IPS-15b (cell line): ENCODE data around the gene ECHS1.
"Not testable (repeated sequence)": the region's sequence is repeated elsewhere in the genome, so short reads cannot be mapped to it uniquely, and the experiment has no call there.

Source experiments
- H3K27me3 ChIP-seq: one replicate; pipeline ENCODE4 v1.6.1; 2013; ENCODE audit warnings: low read length; ENCODE audit not compliant: control insufficient read depth, insufficient read depth
- H3K36me3 ChIP-seq: one replicate; pipeline ENCODE4 v1.6.1; 2013; ENCODE audit warnings: low read length; ENCODE audit not compliant: control insufficient read depth, insufficient read depth
- H3K4me1 ChIP-seq: one replicate; pipeline ENCODE4 v1.6.1; 2013; ENCODE audit warnings: mild to moderate bottlenecking, low read length; ENCODE audit not compliant: control insufficient read depth, insufficient read depth
- H3K4me3 ChIP-seq: one replicate; pipeline ENCODE4 v1.5.1; 2013; ENCODE audit warnings: low read depth, low read length
- H3K9ac ChIP-seq: one replicate; pipeline ENCODE4 v1.6.1; 2013; ENCODE audit warnings: low read depth, mild to moderate bottlenecking, low read length
- H3K9me3 ChIP-seq: one replicate; pipeline ENCODE4 v1.6.1; 2013; ENCODE audit warnings: mild to moderate bottlenecking, low read length; ENCODE audit not compliant: control insufficient read depth, insufficient read depth

ECHS1 gene

GRCh38 chr10:133373174-133374090 is at the start of gene ECHS1:
Gene ECHS1, minus strand, starts transcription at chr10:133373354. Its CDS starts 21 bp downstream, at chr10:133373333.
- H3K4me1 ChIP-seq: no peaks in the 10 kb centered on the region
- H3K9ac ChIP-seq: no peak within 1 kb of the TSS
- no peaks in the 10 kb centered on the region for H3K9me3 ChIP-seq
- H3K27me3 ChIP-seq: peaks cover 45% of the 10 kb centered on the region
- peak within 1 kb of the TSS; percentile 74 for H3K4me3 ChIP-seq
- peaks cover 22% of the 10 kb centered on the region for H3K36me3 ChIP-seq

GRCh38 chr10:133422223-133422806 is 49.2 kb upstream of the ECHS1 start:
- Histone ChIP-seq H3K4me1 (no peaks in the 10 kb centered on the region), H3K36me3 (peaks cover 20% of the 10 kb centered on the region), H3K4me3 (no peak overlapping the region), H3K9me3 (no peaks in the 10 kb centered on the region), H3K9ac (no peak overlapping the region), H3K27me3 (no peaks in the 10 kb centered on the region)

GRCh38 chr10:133421336-133422222 is 48.4 kb upstream of the ECHS1 start:
- Histone ChIP-seq H3K4me3 (no peak overlapping the region), H3K27me3 (no peaks in the 10 kb centered on the region), H3K36me3 (peaks cover 20% of the 10 kb centered on the region)

GRCh38 chr10:133420579-133420978 is 47.4 kb upstream of the ECHS1 start:
- Histone ChIP-seq H3K9me3 (no peaks in the 10 kb centered on the region), H3K9ac (no peak overlapping the region), H3K27me3 (no peaks in the 10 kb centered on the region), H3K36me3 (peaks cover 20% of the 10 kb centered on the region), H3K4me3 (no peak overlapping the region), H3K4me1 (no peaks in the 10 kb centered on the region)

More at GRCh38 chr10:133421336-133422222, 48.4 kb upstream of the ECHS1 start:
- Histone ChIP-seq H3K9ac (no peak overlapping the region), H3K9me3 (no peaks in the 10 kb centered on the region), H3K4me1 (no peaks in the 10 kb centered on the region)

GRCh38 chr10:133420028-133420427 is 46.9 kb upstream of the ECHS1 start:
- Histone ChIP-seq H3K4me1 (no peaks in the 10 kb centered on the region), H3K9me3 (no peaks in the 10 kb centered on the region), H3K4me3 (no peak overlapping the region), H3K9ac (no peak overlapping the region), H3K27me3 (no peaks in the 10 kb centered on the region), H3K36me3 (peaks cover 20% of the 10 kb centered on the region)

- Histone ChIP-seq H3K27me3 (no peaks in the 10 kb centered on the region), H3K9ac (no peak overlapping the region), H3K9me3 (no peaks in the 10 kb centered on the region), H3K4me3 (no peak overlapping the region), H3K36me3 (peaks cover 20% of the 10 kb centered on the region), H3K4me1 (no peaks in the 10 kb centered on the region)
Observed at GRCh38 chr10:133419211-133419950, 46.2 kb upstream of the ECHS1 start.

- H3K27me3 ChIP-seq: no peaks in the 10 kb centered on the region
- H3K36me3 ChIP-seq: peaks cover 20% of the 10 kb centered on the region
- H3K9me3 ChIP-seq: no peaks in the 10 kb centered on the region
- H3K4me1 ChIP-seq: no peaks in the 10 kb centered on the region
- H3K4me3 ChIP-seq: no peak overlapping the region
- no peak overlapping the region for H3K9ac ChIP-seq
Observed at GRCh38 chr10:133418289-133418993, 45.3 kb upstream of the ECHS1 start.

GRCh38 chr10:133415752-133416151 is 42.6 kb upstream of the ECHS1 start:
- peaks cover 17% of the 10 kb centered on the region for H3K36me3 ChIP-seq
- H3K9me3 ChIP-seq: no peaks in the 10 kb centered on the region
- no peaks in the 10 kb centered on the region for H3K4me1 ChIP-seq
- no peak overlapping the region for H3K9ac ChIP-seq
- no peak overlapping the region for H3K4me3 ChIP-seq
- no peaks in the 10 kb centered on the region for H3K27me3 ChIP-seq

- not testable (repeated sequence) for H3K27me3 ChIP-seq, H3K9ac ChIP-seq, H3K4me1 ChIP-seq, H3K9me3 ChIP-seq, H3K4me3 ChIP-seq, H3K36me3 ChIP-seq
Observed at GRCh38 chr10:133414401-133414800, 41.2 kb upstream of the ECHS1 start.

GRCh38 chr10:133412381-133412711 is 39.2 kb upstream of the ECHS1 start:
- Histone ChIP-seq H3K27me3 (no peaks in the 10 kb centered on the region), H3K9me3 (no peaks in the 10 kb centered on the region), H3K9ac (no peak overlapping the region), H3K4me3 (no peak overlapping the region), H3K36me3 (no peaks in the 10 kb centered on the region), H3K4me1 (no peaks in the 10 kb centered on the region)
